RWPE2 (cell line): Measurements from ENCODE around the gene PDS5B.

Source experiments
- ATAC-seq: fragments of 200-7000 bp; cut with Tn5 transposase; 3 replicates; pipeline ENCODE4 v1.9.1; 2021; ENCODE audit warnings: low read depth
- DNase-seq: peaks from one replicate; pipeline ENCODE4 v3.0.0-alpha.2; 2020; ENCODE audit warnings: low spot score
- H3K27ac ChIP-seq: fragments of 450-650 bp; 2 replicates; pipeline ENCODE4 v1.5.1; 2017; ENCODE audit warnings: mild to moderate bottlenecking; ENCODE audit not compliant: poor library complexity, severe bottlenecking
- H3K27me3 ChIP-seq: fragments of 250-450 bp; sonication (Bioruptor Pico); 2 replicates; pipeline ENCODE4 v1.5.1; 2021; ENCODE audit warnings: mild to moderate bottlenecking, moderate library complexity; ENCODE audit not compliant: insufficient read depth, poor library complexity, severe bottlenecking
- H3K36me3 ChIP-seq: fragments of 250-450 bp; sonication (Bioruptor Pico); 2 replicates; pipeline ENCODE4 v1.5.1; 2020; ENCODE audit warnings: low read depth, mild to moderate bottlenecking, moderate library complexity
- H3K4me1 ChIP-seq: fragments of 250-450 bp; sonication (Bioruptor Pico); 2 replicates; pipeline ENCODE4 v1.5.1; 2021; ENCODE audit warnings: mild to moderate bottlenecking, moderate library complexity; ENCODE audit not compliant: insufficient read depth, poor library complexity, severe bottlenecking
- H3K4me3 ChIP-seq: fragments of 250-450 bp; sonication (Bioruptor Pico); 2 replicates; pipeline ENCODE4 v1.5.1; 2021; ENCODE audit warnings: mild to moderate bottlenecking, moderate library complexity; ENCODE audit not compliant: severe bottlenecking
- H3K9me3 ChIP-seq: fragments of 250-450 bp; sonication (Bioruptor Pico); 2 replicates; pipeline ENCODE4 v1.5.1; 2021; ENCODE audit warnings: mild to moderate bottlenecking, moderate library complexity; ENCODE audit not compliant: severe bottlenecking
- TF ChIP-seq, protein P1 (sequence below): fragments of 450-650 bp; IDR thresholded peaks from one replicate; pipeline ENCODE4 v1.5.1; 2017; ENCODE audit warnings: mild to moderate bottlenecking, moderate library complexity; ENCODE audit not compliant: poor library complexity, severe bottlenecking

The PDS5B gene

DNA sequence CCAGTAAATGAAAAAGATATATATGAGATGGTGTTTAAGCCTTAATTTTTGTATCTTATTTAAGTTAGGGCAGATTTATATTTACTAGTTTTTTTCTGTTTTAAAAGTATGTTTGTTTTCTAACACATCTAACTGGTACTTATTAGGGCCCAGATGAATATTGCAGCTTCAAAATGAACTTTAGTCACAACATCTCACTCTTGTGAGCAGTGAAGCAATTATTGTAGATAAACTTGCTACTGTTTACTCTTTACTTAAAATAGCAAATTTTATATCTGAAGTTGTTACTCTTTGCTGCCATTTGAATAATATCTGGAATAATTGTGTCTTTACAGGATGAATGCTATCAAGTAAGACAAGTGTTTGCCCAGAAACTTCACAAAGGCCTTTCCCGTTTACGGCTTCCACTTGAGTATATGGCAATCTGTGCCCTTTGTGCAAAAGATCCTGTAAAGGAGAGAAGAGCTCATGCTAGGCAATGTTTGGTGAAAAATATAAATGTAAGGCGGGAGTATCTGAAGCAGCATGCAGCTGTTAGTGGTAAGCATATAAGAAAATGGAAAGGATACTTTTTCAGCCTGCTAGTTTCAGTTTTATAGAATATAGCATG, 166.8 kb downstream of the PDS5B start:
- no peak for DNase-seq
- no peaks in the 10 kb centered on the region for H3K4me1 ChIP-seq
- ATAC-seq: no peak
- H3K36me3 ChIP-seq: peaks cover 43% of the 10 kb centered on the region
- no peaks in the 10 kb centered on the region for H3K9me3 ChIP-seq
- TF ChIP-seq, protein P1, sequence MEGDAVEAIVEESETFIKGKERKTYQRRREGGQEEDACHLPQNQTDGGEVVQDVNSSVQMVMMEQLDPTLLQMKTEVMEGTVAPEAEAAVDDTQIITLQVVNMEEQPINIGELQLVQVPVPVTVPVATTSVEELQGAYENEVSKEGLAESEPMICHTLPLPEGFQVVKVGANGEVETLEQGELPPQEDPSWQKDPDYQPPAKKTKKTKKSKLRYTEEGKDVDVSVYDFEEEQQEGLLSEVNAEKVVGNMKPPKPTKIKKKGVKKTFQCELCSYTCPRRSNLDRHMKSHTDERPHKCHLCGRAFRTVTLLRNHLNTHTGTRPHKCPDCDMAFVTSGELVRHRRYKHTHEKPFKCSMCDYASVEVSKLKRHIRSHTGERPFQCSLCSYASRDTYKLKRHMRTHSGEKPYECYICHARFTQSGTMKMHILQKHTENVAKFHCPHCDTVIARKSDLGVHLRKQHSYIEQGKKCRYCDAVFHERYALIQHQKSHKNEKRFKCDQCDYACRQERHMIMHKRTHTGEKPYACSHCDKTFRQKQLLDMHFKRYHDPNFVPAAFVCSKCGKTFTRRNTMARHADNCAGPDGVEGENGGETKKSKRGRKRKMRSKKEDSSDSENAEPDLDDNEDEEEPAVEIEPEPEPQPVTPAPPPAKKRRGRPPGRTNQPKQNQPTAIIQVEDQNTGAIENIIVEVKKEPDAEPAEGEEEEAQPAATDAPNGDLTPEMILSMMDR: no peak
- no peak overlapping the region for H3K4me3 ChIP-seq
- no peak overlapping the region for H3K27ac ChIP-seq
- no peaks in the 10 kb centered on the region for H3K27me3 ChIP-seq

DNA sequence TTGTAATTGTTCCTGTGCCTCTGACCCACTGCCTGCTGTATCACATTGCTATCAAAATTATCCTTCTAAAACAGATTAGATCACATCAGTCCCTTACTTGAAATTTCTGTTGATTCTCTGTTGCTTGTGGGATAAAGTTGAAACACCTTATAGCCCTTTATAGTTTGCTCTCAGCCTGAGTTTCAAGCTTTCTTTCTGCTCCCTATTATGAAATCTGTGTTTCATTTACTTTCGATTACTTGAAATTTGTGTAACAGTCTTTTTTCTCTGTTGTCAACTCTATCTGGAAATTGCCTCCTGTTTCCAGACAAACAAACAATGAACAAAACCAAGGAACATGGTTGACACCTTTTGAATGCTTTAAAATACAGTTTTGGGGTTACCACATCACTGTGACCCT, 167.9 kb downstream of the PDS5B start:
- no peak overlapping the region for H3K27ac ChIP-seq
- no peaks in the 10 kb centered on the region for H3K9me3 ChIP-seq
- H3K27me3 ChIP-seq: no peaks in the 10 kb centered on the region
- H3K4me3 ChIP-seq: no peak overlapping the region
- no peaks in the 10 kb centered on the region for H3K4me1 ChIP-seq
- no peak for ATAC-seq
- peaks cover 54% of the 10 kb centered on the region for H3K36me3 ChIP-seq
- TF ChIP-seq, protein P1: no peak
- DNase-seq: no peak

DNA sequence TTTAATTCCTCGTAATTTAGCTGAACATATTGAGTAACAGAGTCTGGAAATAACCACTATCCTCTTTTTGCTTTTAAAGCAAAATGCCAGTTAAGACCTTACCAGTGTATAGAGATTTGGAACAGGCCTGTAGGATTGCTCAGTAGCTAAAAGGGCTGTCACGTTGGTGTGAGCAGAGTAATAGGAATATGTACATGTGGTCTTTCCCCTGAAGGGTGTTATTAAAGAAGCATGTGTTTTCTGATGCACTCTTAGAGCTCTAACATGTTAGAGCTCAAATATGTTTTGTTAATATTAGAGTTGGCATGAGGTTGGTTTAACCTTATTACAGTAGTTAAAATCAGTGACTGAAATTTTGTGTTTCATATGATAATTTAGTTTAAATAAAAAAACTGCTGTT, 172.9 kb downstream of the PDS5B start:
- H3K4me1 ChIP-seq: no peaks in the 10 kb centered on the region
- H3K36me3 ChIP-seq: peaks cover 71% of the 10 kb centered on the region
- TF ChIP-seq, protein P1: no peak
- ATAC-seq: no peak
- no peak overlapping the region for H3K4me3 ChIP-seq
- no peaks in the 10 kb centered on the region for H3K27me3 ChIP-seq
- DNase-seq: no peak
- H3K9me3 ChIP-seq: no peaks in the 10 kb centered on the region
- H3K27ac ChIP-seq: no peak overlapping the region

DNA sequence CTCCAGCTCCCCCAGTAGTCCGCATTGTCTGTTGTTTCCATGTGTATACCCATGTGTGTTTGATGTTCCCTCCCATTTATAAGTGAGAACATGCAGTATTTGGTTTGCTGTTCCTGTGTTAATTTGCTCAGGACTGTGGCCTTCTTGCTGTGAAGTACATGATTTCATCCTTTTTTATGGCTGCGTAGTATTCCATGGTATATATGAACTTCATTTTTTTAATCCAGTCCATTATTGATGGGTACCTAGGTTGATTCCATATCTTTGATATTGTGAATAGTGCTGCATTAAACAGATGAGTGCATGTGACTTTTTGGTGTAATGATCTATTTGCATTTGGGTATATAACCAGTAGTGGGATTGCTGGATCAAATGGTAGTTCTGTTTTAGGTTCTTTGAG, 175.2 kb downstream of the PDS5B start:
- peaks cover 57% of the 10 kb centered on the region for H3K36me3 ChIP-seq
- H3K4me3 ChIP-seq: no peak overlapping the region
- no peak overlapping the region for H3K27ac ChIP-seq
- TF ChIP-seq, protein P1: no peak
- H3K9me3 ChIP-seq: no peaks in the 10 kb centered on the region
- H3K4me1 ChIP-seq: no peaks in the 10 kb centered on the region
- H3K27me3 ChIP-seq: no peaks in the 10 kb centered on the region
- ATAC-seq: no peak
- DNase-seq: no peak

DNA sequence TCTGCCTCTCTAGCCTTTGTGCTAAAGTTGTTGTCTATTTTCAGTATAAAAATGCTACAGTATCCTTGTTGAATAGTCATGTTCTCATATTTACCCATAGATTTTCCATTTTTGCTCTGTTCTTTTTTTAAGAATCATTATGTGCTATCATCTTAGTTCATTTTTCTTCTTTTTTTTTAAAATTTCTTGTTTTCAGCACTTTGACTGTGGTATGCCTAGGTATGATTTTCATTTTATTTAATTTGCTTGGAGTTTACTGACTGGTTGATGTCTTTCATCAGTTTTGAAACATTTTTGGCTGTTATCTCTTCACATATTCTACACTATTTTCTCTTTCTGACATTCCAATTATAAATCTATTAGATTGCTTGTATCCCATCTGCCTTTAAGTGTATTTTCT, 192.9 kb downstream of the PDS5B start:
- ATAC-seq: no peak
- Histone ChIP-seq H3K4me3 (no peak overlapping the region), H3K36me3 (peaks cover 37% of the 10 kb centered on the region), H3K27me3 (no peaks in the 10 kb centered on the region), H3K27ac (no peak overlapping the region), H3K9me3 (no peaks in the 10 kb centered on the region), H3K4me1 (peaks cover 2% of the 10 kb centered on the region)
- no peak for DNase-seq
- TF ChIP-seq, protein P1: no peak
